ENCODE results near the gene TSC1. TPM values are rescaled to one million over a fixed set of nuclear protein-coding genes. Genes with fewer than 3 reads are reported as not detected.

TSC1 gene
- total RNA-seq, 1 donor from 2014 or later, result 52.8 TPM

GRCh38 chr9:132980157-132980556 is 35.7 kb upstream of the TSC1 start:
- DNase-seq, result no peak
- Histone ChIP-seq H3K9me3 (replicated peaks) (no peaks in the 10 kb centered on the region), H3K27ac (replicated peaks) (no peak overlapping the region), H3K36me3 (no peaks in the 10 kb centered on the region), H3K27me3 (ENCODE audit: low read depth) (peaks cover 98% of the 10 kb centered on the region), H3K4me1 (peaks cover 4% of the 10 kb centered on the region), H3K4me3 (no peak overlapping the region)
- intact Hi-C loops (cut with micrococcal nuclease), result no loop called here
- TF ChIP-seq CTCF (IDR thresholded peaks at IDR 0.05; ENCODE audit: borderline replicate concordance), result no peak

- intact Hi-C loops (cut with micrococcal nuclease), result no loop called here
- no peak within 1 kb of the TSS for H3K4me3 ChIP-seq
- H3K9me3 ChIP-seq (replicated peaks), result no peaks in the 10 kb centered on the region
Measured at GRCh38 chr9:132978451-132979131, 34.2 kb upstream of the TSC1 start, which contains the start of gene GFI1B. Gene GFI1B, plus strand, starts transcription at chr9:132978694. Its CDS starts 7,985 bp downstream, at chr9:132986679.

GRCh38 chr9:132978112-132978450 is 33.7 kb upstream of the TSC1 start:
- H3K36me3 ChIP-seq, result no peaks in the 10 kb centered on the region
- intact Hi-C loops (cut with micrococcal nuclease), result no loop called here
- TF ChIP-seq CTCF (IDR thresholded peaks at IDR 0.05; ENCODE audit: borderline replicate concordance), result no peak
- no peaks in the 10 kb centered on the region for H3K9me3 ChIP-seq (replicated peaks)
- H3K4me1 ChIP-seq, result peaks cover 4% of the 10 kb centered on the region
- DNase-seq, result no peak
- H3K4me3 ChIP-seq, result no peak overlapping the region
- peaks cover 94% of the 10 kb centered on the region for H3K27me3 ChIP-seq (ENCODE audit: low read depth)
- H3K27ac ChIP-seq (replicated peaks), result no peak overlapping the region

More at GRCh38 chr9:132978451-132979131, 34.2 kb upstream of the TSC1 start, which contains the start of gene GFI1B:
- no peak for DNase-seq
- Histone ChIP-seq H3K27me3 (ENCODE audit: low read depth) (peaks cover 94% of the 10 kb centered on the region), H3K36me3 (no peaks in the 10 kb centered on the region), H3K27ac (replicated peaks) (no peak within 1 kb of the TSS), H3K4me1 (peaks cover 4% of the 10 kb centered on the region)
- no peak for TF ChIP-seq CTCF (IDR thresholded peaks at IDR 0.05; ENCODE audit: borderline replicate concordance)

GRCh38 chr9:132976571-132976970 is 32.2 kb upstream of the TSC1 start:
- intact Hi-C loops (cut with micrococcal nuclease), result no loop called here
- no peak for TF ChIP-seq CTCF (IDR thresholded peaks at IDR 0.05; ENCODE audit: borderline replicate concordance)
- peaks cover 93% of the 10 kb centered on the region for H3K27me3 ChIP-seq (ENCODE audit: low read depth)

GRCh38 chr9:132975961-132976360 is 31.5 kb upstream of the TSC1 start:
- no peak for DNase-seq
- Histone ChIP-seq H3K27ac (replicated peaks) (no peak overlapping the region), H3K4me1 (peaks cover 12% of the 10 kb centered on the region), H3K36me3 (no peaks in the 10 kb centered on the region), H3K4me3 (no peak overlapping the region), H3K27me3 (ENCODE audit: low read depth) (peaks cover 93% of the 10 kb centered on the region), H3K9me3 (replicated peaks) (no peaks in the 10 kb centered on the region)
- TF ChIP-seq CTCF (IDR thresholded peaks at IDR 0.05; ENCODE audit: borderline replicate concordance), result no peak
- intact Hi-C loops (cut with micrococcal nuclease), result no loop called here

More at GRCh38 chr9:132976571-132976970, 32.2 kb upstream of the TSC1 start:
- H3K4me1 ChIP-seq, result peaks cover 12% of the 10 kb centered on the region
- H3K27ac ChIP-seq (replicated peaks), result no peak overlapping the region
- no peak overlapping the region for H3K4me3 ChIP-seq
- no peaks in the 10 kb centered on the region for H3K36me3 ChIP-seq
- no peak for DNase-seq
- H3K9me3 ChIP-seq (replicated peaks), result no peaks in the 10 kb centered on the region
